NAMALWA (cell line): ENCODE data around the gene TSPAN10.
A peak's percentile ranks its signal among the peaks of the same experiment; 100 is the strongest.
"Not testable (repeated sequence)": the region's sequence is repeated elsewhere in the genome, so short reads cannot be mapped to it uniquely, and the experiment has no call there.

ENCODE experiments used
- DNase-seq: peaks from one replicate; pipeline ENCODE4 v3.0.0-alpha.2; 2015; ENCODE audit warnings: low spot score

The TSPAN10 gene

GRCh38 chr17:81636505-81637288, at the start of gene TSPAN10, which contains the start of gene NPLOC4:
Gene TSPAN10, plus strand, starts transcription at chr17:81637196. Its CDS starts 5,217 bp downstream, at chr17:81642413.
Gene NPLOC4, minus strand, starts transcription at chr17:81637112. Its CDS starts 182 bp downstream, at chr17:81636930.
- peak; percentile 80 for DNase-seq

- DNase-seq: no peak
Observed at GRCh38 chr17:81589612-81590011, 47.4 kb upstream of the TSPAN10 start.

- no peak for DNase-seq
Observed at GRCh38 chr17:81590121-81590520, 46.9 kb upstream of the TSPAN10 start.

GRCh38 chr17:81591971-81592370, 45.0 kb upstream of the TSPAN10 start:
- no peak for DNase-seq

- no peak for DNase-seq
Observed at GRCh38 chr17:81593105-81593871, 43.7 kb upstream of the TSPAN10 start.

GRCh38 chr17:81599719-81600486, 37.1 kb upstream of the TSPAN10 start:
- no peak for DNase-seq

GRCh38 chr17:81601525-81602120, 35.4 kb upstream of the TSPAN10 start:
- DNase-seq: peak; percentile 87

GRCh38 chr17:81603846-81604610, 33.0 kb upstream of the TSPAN10 start:
- no peak for DNase-seq

GRCh38 chr17:81607431-81607830, 29.6 kb upstream of the TSPAN10 start:
- DNase-seq: no peak

- no peak for DNase-seq
Observed at GRCh38 chr17:81608082-81608481, 28.9 kb upstream of the TSPAN10 start.

- no peak for DNase-seq
Observed at GRCh38 chr17:81608605-81609004, 28.4 kb upstream of the TSPAN10 start.

- DNase-seq: no peak
Observed at GRCh38 chr17:81609541-81610311, 27.3 kb upstream of the TSPAN10 start.

GRCh38 chr17:81612172-81612970, 24.6 kb upstream of the TSPAN10 start:
- no peak for DNase-seq

- DNase-seq: no peak
Observed at GRCh38 chr17:81615401-81615930, 21.5 kb upstream of the TSPAN10 start.

- DNase-seq: no peak
Observed at GRCh38 chr17:81616877-81617276, 20.1 kb upstream of the TSPAN10 start.

GRCh38 chr17:81618307-81618706, 18.7 kb upstream of the TSPAN10 start:
- not testable (repeated sequence) for DNase-seq

- DNase-seq: no peak
Observed at GRCh38 chr17:81621494-81622130, 15.4 kb upstream of the TSPAN10 start.

GRCh38 chr17:81630274-81630673, 6.7 kb upstream of the TSPAN10 start:
- DNase-seq: no peak

GRCh38 chr17:81631482-81631881, 5.5 kb upstream of the TSPAN10 start:
- no peak for DNase-seq
